Cardiac fibroblast (primary cell): ENCODE results near the gene RCCD1.
A peak's percentile ranks its signal among the peaks of the same experiment; 100 is the strongest.

Source experiments
- DNase-seq, 2 donors: peaks; one replicate each; pipeline versions ENCODE4 v3.0.0 to v3.0.0-alpha.2; 2010; ENCODE audit warnings: low read depth in 2 of 2
- H3K4me3 ChIP-seq, 2 donors: replicated peaks in 1 of 2; 1 replicate in 1 of 2; 2 replicates in 1 of 2; pipeline ENCODE4 v1.5.1; 2011; ENCODE audit warnings: low read depth in 2 of 2, low read length in 2 of 2, mild to moderate bottlenecking in 2 of 2, moderate library complexity in 1 of 2
- TF ChIP-seq, protein P1 (sequence below): IDR thresholded peaks from one replicate; pipeline ENCODE4 v1.5.1; 2011; ENCODE audit warnings: low read depth, mild to moderate bottlenecking, low read length, inconsistent platforms

RCCD1 gene

DNA sequence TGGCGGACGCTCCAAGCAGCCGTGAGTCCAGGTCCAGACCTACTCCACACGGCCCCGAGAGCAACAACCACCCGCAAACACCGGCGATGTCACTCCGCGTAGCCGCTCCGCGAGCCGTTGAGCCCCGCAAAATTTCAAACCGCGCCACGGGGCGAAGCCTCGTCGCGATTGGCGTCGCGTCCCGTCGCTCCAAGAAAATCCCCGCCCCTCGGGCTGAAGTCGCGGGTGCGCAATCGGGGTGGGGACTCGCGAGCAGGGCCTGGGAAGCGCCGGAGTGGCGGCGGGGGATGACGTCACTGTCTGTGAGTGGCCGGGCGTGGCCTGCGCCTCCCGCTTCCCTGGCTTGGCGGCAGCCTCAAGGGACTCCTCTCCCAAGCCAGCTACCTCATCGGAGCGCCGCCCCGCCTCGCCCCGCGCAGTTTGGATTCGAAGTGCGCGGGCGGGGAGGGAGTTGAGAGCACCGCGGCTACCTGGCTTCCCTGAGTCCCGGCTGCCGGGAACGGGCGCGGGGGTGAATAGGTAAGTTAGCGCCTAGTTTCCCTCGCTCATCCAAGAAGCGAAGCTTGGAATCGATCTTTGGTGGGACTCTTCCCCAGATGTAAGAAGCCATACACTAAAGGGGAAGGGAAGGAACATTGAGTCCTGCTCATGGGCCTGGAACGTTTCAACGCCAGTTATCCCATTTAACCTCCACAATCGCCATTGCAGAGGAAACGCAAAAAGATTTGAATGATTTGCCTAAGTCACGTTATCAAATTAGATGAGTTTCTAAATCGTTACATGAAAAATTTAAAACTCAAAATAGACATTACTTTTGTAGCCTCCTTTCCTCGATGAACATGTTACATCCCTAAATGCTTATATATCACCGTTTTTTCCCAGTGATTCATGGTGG lies 40.0 kb downstream of the RCCD1 start, which contains the start of gene PRC1:
TSS of gene PRC1 (minus strand) at position 119 of the 895 bp plus-strand sequence. CDS start at position 1, 118 bp downstream.
- peak within 1 kb of the TSS; percentile 99 for H3K4me3 ChIP-seq
- DNase-seq, result peak; percentile 99
- TF ChIP-seq, protein P1, sequence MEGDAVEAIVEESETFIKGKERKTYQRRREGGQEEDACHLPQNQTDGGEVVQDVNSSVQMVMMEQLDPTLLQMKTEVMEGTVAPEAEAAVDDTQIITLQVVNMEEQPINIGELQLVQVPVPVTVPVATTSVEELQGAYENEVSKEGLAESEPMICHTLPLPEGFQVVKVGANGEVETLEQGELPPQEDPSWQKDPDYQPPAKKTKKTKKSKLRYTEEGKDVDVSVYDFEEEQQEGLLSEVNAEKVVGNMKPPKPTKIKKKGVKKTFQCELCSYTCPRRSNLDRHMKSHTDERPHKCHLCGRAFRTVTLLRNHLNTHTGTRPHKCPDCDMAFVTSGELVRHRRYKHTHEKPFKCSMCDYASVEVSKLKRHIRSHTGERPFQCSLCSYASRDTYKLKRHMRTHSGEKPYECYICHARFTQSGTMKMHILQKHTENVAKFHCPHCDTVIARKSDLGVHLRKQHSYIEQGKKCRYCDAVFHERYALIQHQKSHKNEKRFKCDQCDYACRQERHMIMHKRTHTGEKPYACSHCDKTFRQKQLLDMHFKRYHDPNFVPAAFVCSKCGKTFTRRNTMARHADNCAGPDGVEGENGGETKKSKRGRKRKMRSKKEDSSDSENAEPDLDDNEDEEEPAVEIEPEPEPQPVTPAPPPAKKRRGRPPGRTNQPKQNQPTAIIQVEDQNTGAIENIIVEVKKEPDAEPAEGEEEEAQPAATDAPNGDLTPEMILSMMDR, result no peak

- no peak for DNase-seq
- TF ChIP-seq, protein P1, result no peak
- H3K4me3 ChIP-seq, result no peak overlapping the region
These were observed 44.1 kb downstream of the RCCD1 start for GRCh38 chr15:90998737-90999136.

DNA sequence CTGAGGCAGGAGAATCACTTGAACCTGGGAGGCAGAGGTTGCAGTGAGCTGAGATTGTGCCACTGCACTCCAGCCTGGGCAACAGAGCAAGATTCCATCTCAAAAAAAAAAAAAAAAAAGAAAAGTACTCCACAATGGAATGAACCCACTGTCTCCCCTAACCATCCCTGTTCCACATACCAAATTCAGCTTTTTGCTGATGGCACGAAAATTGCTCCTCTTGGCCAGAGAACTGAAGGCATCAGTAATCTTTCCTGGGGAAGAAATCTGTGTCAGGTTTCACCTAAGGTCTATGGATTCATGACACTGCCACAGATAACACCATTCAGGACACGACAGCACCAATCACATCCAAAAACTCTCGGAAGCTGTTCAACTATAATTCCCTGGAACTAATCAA lies 46.5 kb downstream of the RCCD1 start:
- TF ChIP-seq, protein P1, result no peak
- DNase-seq, result no peak
- H3K4me3 ChIP-seq, result no peak overlapping the region

- no peak overlapping the region for H3K4me3 ChIP-seq
- TF ChIP-seq, protein P1, result no peak
- DNase-seq, result no peak
These were observed 52.6 kb downstream of the RCCD1 start for GRCh38 chr15:91007266-91007665.
